Gastrocnemius medialis (tissue), 4 donors: ENCODE results near the gene IGFBP4.

Source experiments
- POLR2A ChIP-seq, 2 donors: fragments of 450-650 bp; IDR thresholded peaks; one replicate each; pipeline ENCODE4 v1.6.1; 2017; ENCODE audit warnings: antibody characterized with exemption in 2 of 2, mild to moderate bottlenecking in 2 of 2, moderate library complexity in 2 of 2
- TF ChIP-seq, protein P1 (sequence below), 5 experiments: fragments of 450-650 bp in 3 of 5; fragments of 200-600 bp in 2 of 5; sonication (generic) in 2 of 5; IDR thresholded peaks in 4 of 5; conservative IDR thresholded peaks in 1 of 5; 1 replicate in 4 of 5; 2 replicates in 1 of 5; pipeline ENCODE4 v1.5.1; 2016 to 2019; ENCODE audit warnings: antibody characterized with exemption in 5 of 5, mild to moderate bottlenecking in 3 of 5, moderate library complexity in 3 of 5

DNA sequence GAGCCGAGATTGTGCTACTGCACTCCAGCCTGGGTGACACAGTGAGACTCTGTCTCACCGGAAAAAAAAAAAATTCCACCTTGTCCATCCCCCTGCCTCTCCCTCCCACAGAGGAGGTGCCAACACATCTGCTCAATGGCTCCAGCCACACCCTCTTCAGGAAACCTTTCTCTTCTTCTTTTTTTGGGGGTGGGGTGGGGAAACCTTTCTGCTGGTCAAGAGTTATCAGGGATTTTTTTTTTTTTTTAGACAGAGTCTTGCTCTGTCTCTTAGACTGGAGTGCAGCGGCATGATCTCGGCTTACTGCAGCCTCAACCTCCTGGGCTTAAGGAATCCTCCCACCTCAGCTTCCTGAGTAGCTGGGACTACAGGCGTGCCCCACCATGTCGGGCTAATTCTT is 39.5 kb downstream of the IGFBP4 start:
- TF ChIP-seq, protein P1, sequence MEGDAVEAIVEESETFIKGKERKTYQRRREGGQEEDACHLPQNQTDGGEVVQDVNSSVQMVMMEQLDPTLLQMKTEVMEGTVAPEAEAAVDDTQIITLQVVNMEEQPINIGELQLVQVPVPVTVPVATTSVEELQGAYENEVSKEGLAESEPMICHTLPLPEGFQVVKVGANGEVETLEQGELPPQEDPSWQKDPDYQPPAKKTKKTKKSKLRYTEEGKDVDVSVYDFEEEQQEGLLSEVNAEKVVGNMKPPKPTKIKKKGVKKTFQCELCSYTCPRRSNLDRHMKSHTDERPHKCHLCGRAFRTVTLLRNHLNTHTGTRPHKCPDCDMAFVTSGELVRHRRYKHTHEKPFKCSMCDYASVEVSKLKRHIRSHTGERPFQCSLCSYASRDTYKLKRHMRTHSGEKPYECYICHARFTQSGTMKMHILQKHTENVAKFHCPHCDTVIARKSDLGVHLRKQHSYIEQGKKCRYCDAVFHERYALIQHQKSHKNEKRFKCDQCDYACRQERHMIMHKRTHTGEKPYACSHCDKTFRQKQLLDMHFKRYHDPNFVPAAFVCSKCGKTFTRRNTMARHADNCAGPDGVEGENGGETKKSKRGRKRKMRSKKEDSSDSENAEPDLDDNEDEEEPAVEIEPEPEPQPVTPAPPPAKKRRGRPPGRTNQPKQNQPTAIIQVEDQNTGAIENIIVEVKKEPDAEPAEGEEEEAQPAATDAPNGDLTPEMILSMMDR (IDR thresholded peaks at IDR 0.05 in 4 of 5, conservative IDR thresholded peaks at IDR 0.05 in 1 of 5) = no peak
- TF ChIP-seq POLR2A (IDR thresholded peaks at IDR 0.05) = no peak
